A549 (cell line): Measurements from ENCODE around the gene TTC31. TPM values are rescaled to one million over a fixed set of nuclear protein-coding genes. Genes with fewer than 3 reads are reported as not detected.

Experiments
- ATAC-seq, 2 experiments: fragments of 200-7000 bp in 1 of 2; fragments of >200 bp in 1 of 2; cut with Nextera tagmentation in 1 of 2; cut with Tn5 transposase in 1 of 2; 3 replicates each; pipeline versions ENCODE4 v1.8.0 to v1.9.1; 2018 to 2020; ENCODE audit warnings: mild to moderate bottlenecking in 1 of 2, moderate library complexity in 1 of 2
- CTCF ChIA-PET: fragments of 300-600 bp; sonication (Branson Sonifier 250); formaldehyde crosslinking; extraction: SDS; loops from one replicate; lab custom pipeline; 2021; ENCODE audit warnings: antibody characterized with exemption, inconsistent platforms; lab: Yijun Ruan, JAX
- POLR2A ChIA-PET: fragments of 350-600 bp; formaldehyde crosslinking; extraction: SDS; loops from one replicate; lab custom pipeline; 2021; ENCODE audit warnings: antibody characterized with exemption, inconsistent platforms; lab: Yijun Ruan, JAX
- DNase-seq, 2 experiments: peaks; one replicate each; pipeline versions ENCODE4 v3.0.0 to v3.0.0-alpha.2; 2011 to 2016; ENCODE audit warnings: low read depth in 1 of 2, low spot score in 1 of 2
- FAIRE-seq: peaks from 2 replicates; lab custom pipeline; 2011; peaks lifted over from hg19 to GRCh38; lab: Jason Lieb, UNC
- H3K27ac ChIP-seq, 2 experiments: fragments of >200 bp; sonication (Bioruptor Twin); formaldehyde crosslinking; 3 replicates each; pipeline ENCODE4 v1.5.1; 2016 to 2017
- H3K4me1 ChIP-seq: fragments of >200 bp; sonication (Bioruptor Twin); formaldehyde crosslinking; 3 replicates; pipeline ENCODE4 v1.6.1; 2016
- H3K4me2 ChIP-seq: fragments of >200 bp; sonication (Bioruptor Twin); formaldehyde crosslinking; 3 replicates; pipeline ENCODE4 v1.6.1; 2016
- H3K4me3 ChIP-seq: fragments of >200 bp; sonication (Bioruptor Twin); formaldehyde crosslinking; 3 replicates; pipeline ENCODE4 v1.5.1; 2016
- H3K9me3 ChIP-seq: fragments of >200 bp; sonication (Bioruptor Twin); formaldehyde crosslinking; 3 replicates; pipeline ENCODE4 v1.6.1; 2016
- CBX2 ChIP-seq: fragments of 200-600 bp; sonication (generic); IDR thresholded peaks from 2 replicates; pipeline ENCODE4 v1.6.1; 2016; ENCODE audit warnings: low read depth, mild to moderate bottlenecking, borderline replicate concordance
- CHD4 ChIP-seq: fragments of 200-600 bp; sonication (generic); IDR thresholded peaks from 2 replicates; pipeline ENCODE4 v1.6.1; 2016; ENCODE audit warnings: antibody characterized with exemption, mild to moderate bottlenecking, borderline replicate concordance
- EHF ChIP-seq: fragments of 250-450 bp; sonication (Bioruptor Pico); IDR thresholded peaks from 2 replicates; pipeline ENCODE4 v1.5.0; 2020; ENCODE audit warnings: mild to moderate bottlenecking
- ESRRA ChIP-seq: fragments of 150-350 bp; IDR thresholded peaks from 2 replicates; pipeline ENCODE4 v1.6.1; 2014; ENCODE audit warnings: mild to moderate bottlenecking, low read length, borderline replicate concordance
- GATA3 ChIP-seq: IDR thresholded peaks from 2 replicates; pipeline ENCODE4 v1.6.1; 2012; ENCODE audit warnings: borderline replicate concordance
- HOXB5 ChIP-seq: fragments of 250-450 bp; sonication (Bioruptor Pico); IDR thresholded peaks from 2 replicates; pipeline ENCODE4 v1.5.0; 2020; ENCODE audit warnings: mild to moderate bottlenecking, moderate library complexity
- KDM1A ChIP-seq: fragments of 200-600 bp; sonication (generic); IDR thresholded peaks from 2 replicates; pipeline ENCODE4 v1.6.1; 2016; ENCODE audit warnings: low read depth, mild to moderate bottlenecking
- MAZ ChIP-seq: fragments of 150-350 bp; IDR thresholded peaks from 2 replicates; pipeline ENCODE4 v1.6.1; 2014; ENCODE audit warnings: antibody characterized with exemption, low read depth, low read length, borderline replicate concordance
- MYC ChIP-seq: IDR thresholded peaks from 2 replicates; pipeline ENCODE4 v1.6.1; 2012; ENCODE audit warnings: mild to moderate bottlenecking, inconsistent platforms, low read length, improper control_type of control experiment, borderline replicate concordance
- NPAS2 ChIP-seq: fragments of 250-450 bp; sonication (Bioruptor Pico); IDR thresholded peaks from 2 replicates; pipeline ENCODE4 v1.8.0; 2022; ENCODE audit warnings: mild to moderate bottlenecking, moderate library complexity, borderline replicate concordance
- PHF8 ChIP-seq: fragments of 200-600 bp; sonication (generic); IDR thresholded peaks from 2 replicates; pipeline ENCODE4 v1.6.1; 2016; ENCODE audit warnings: low read depth, mild to moderate bottlenecking, antibody characterized with exemption, moderate library complexity, borderline replicate concordance
- POLR2AphosphoS2 ChIP-seq: conservative IDR thresholded peaks from 2 replicates; pipeline ENCODE4 v1.6.1; 2012; ENCODE audit warnings: low read length, improper control_type of control experiment, inconsistent platforms
- RFX5 ChIP-seq: fragments of 450-650 bp; IDR thresholded peaks from 2 replicates; pipeline ENCODE4 v1.7.1; 2014; ENCODE audit warnings: antibody characterized with exemption, mild to moderate bottlenecking, moderate library complexity
- SMC3 ChIP-seq: fragments of >200 bp; sonication (Bioruptor Twin); formaldehyde crosslinking; IDR thresholded peaks from 3 replicates; pipeline ENCODE4 v1.6.1; 2018; ENCODE audit warnings: inconsistent platforms
- ZFP36 ChIP-seq: fragments of 450-650 bp; IDR thresholded peaks from 2 replicates; pipeline ENCODE4 v1.6.1; 2014; ENCODE audit warnings: borderline replicate concordance; ENCODE audit not compliant: partially characterized antibody
- ZNF302 ChIP-seq: fragments of 250-450 bp; sonication (Bioruptor Pico); IDR thresholded peaks from 2 replicates; pipeline ENCODE4 v1.9.0; 2021; ENCODE audit warnings: inconsistent platforms, mild to moderate bottlenecking, moderate library complexity
- WGBS: methylation state at CpG from one replicate; pipeline ENCODE4 v1.1.6; 2017; ENCODE audit errors: missing lambda C conversion rate; 5-methylcytosine and 5-hydroxymethylcytosine counted together
- polyA plus RNA-seq, 4 experiments: library from polyadenylated mRNA; depleted of rRNA in 3 of 4; stranded (reverse); fragments of >200 nt; fragmentation: RNase III in 1 of 4; extraction: RNeasy Plus Mini Kit Qiagen cat#74134 plus additional on column Dnase treatment in 1 of 4; gene quantifications; 2 replicates in 3 of 4; 3 replicates in 1 of 4; pipeline ENCODE4 v1.2.3, GENCODE V29; 2011 to 2017
- TF ChIP-seq, protein P1 (sequence below): fragments of >200 bp; sonication (Bioruptor Twin); formaldehyde crosslinking; IDR thresholded peaks from 3 replicates; pipeline ENCODE4 v1.5.1; 2016
- TF ChIP-seq, protein P2 (sequence below): IDR thresholded peaks from 2 replicates; pipeline ENCODE4 v1.6.1; 2012; ENCODE audit warnings: low read depth, borderline replicate concordance
- TF ChIP-seq, protein P3 (sequence below): fragments of 250-450 bp; sonication (Bioruptor Pico); IDR thresholded peaks from 2 replicates; pipeline ENCODE4 v1.5.0; 2021; ENCODE audit warnings: mild to moderate bottlenecking, moderate library complexity, borderline replicate concordance

TTC31 gene
- polyA plus RNA-seq, 2 of the 4 experiments (the other 2 are of a cell fraction) = 26.2 to 29.6 TPM

DNA sequence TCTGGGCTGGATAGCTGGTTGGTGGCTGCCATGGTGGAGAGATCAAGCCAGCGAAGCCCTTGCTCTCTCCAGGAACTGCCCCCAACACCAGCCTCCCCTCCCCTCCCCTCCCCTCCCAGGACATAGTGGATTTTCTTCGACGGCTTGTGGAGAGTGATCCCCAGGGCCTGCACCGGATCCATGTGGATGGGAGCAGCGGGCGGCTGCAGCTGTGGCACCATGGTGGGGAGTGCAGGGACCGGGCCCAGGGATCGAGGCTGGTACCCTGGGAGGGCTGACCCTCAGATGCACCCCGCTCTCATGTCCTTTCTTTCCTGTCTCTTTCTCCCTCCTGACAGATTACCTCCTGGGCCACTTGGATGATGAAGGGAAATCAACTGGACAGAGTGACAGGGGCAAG, 7.0 kb downstream of the TTC31 start:
- ChIA-PET CTCF (interaction anchor here (0.7 to 13.8 kb wide), 7 partner anchors 8 to 157 kb away, joined by 3 to 184 read pairs (median 4); partner anchors contain the start of gene LBX2), POLR2A (interaction anchor here (0.9 to 1.7 kb wide), 3 partner anchors 11 to 40 kb away, joined by 4 to 5 read pairs (median 4); partner anchors contain the start of genes AUP1 and HTRA2)
- no peaks in the 10 kb centered on the region for H3K4me1 ChIP-seq
- no peak overlapping the region for H3K4me2 ChIP-seq
- no peak for FAIRE-seq
- WGBS = 96% methylated on average over 9 of the region's 9 CpGs
- H3K4me3 ChIP-seq = no peak overlapping the region
- TF ChIP-seq MYC = no peak
- TF ChIP-seq GATA3 = no peak
- no peak for TF ChIP-seq ESRRA
- TF ChIP-seq, protein P1, sequence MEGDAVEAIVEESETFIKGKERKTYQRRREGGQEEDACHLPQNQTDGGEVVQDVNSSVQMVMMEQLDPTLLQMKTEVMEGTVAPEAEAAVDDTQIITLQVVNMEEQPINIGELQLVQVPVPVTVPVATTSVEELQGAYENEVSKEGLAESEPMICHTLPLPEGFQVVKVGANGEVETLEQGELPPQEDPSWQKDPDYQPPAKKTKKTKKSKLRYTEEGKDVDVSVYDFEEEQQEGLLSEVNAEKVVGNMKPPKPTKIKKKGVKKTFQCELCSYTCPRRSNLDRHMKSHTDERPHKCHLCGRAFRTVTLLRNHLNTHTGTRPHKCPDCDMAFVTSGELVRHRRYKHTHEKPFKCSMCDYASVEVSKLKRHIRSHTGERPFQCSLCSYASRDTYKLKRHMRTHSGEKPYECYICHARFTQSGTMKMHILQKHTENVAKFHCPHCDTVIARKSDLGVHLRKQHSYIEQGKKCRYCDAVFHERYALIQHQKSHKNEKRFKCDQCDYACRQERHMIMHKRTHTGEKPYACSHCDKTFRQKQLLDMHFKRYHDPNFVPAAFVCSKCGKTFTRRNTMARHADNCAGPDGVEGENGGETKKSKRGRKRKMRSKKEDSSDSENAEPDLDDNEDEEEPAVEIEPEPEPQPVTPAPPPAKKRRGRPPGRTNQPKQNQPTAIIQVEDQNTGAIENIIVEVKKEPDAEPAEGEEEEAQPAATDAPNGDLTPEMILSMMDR = no peak
- TF ChIP-seq CHD4 = no peak
- no peak for TF ChIP-seq RFX5
- no peak for TF ChIP-seq KDM1A
- TF ChIP-seq, protein P2, sequence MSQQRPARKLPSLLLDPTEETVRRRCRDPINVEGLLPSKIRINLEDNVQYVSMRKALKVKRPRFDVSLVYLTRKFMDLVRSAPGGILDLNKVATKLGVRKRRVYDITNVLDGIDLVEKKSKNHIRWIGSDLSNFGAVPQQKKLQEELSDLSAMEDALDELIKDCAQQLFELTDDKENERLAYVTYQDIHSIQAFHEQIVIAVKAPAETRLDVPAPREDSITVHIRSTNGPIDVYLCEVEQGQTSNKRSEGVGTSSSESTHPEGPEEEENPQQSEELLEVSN = no peak
- no peak for TF ChIP-seq CBX2
- no peak for TF ChIP-seq ZFP36
- no peak for TF ChIP-seq POLR2AphosphoS2
- TF ChIP-seq, protein P3, sequence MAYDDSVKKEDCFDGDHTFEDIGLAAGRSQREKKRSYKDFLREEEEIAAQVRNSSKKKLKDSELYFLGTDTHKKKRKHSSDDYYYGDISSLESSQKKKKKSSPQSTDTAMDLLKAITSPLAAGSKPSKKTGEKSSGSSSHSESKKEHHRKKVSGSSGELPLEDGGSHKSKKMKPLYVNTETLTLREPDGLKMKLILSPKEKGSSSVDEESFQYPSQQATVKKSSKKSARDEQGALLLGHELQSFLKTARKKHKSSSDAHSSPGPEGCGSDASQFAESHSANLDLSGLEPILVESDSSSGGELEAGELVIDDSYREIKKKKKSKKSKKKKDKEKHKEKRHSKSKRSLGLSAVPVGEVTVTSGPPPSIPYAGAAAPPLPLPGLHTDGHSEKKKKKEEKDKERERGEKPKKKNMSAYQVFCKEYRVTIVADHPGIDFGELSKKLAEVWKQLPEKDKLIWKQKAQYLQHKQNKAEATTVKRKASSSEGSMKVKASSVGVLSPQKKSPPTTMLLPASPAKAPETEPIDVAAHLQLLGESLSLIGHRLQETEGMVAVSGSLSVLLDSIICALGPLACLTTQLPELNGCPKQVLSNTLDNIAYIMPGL (CRISPR knock-in tag) = no peak
- no peak for ATAC-seq
- no peak for DNase-seq
- no peak overlapping the region for H3K27ac ChIP-seq
- no peaks in the 10 kb centered on the region for H3K9me3 ChIP-seq

DNA sequence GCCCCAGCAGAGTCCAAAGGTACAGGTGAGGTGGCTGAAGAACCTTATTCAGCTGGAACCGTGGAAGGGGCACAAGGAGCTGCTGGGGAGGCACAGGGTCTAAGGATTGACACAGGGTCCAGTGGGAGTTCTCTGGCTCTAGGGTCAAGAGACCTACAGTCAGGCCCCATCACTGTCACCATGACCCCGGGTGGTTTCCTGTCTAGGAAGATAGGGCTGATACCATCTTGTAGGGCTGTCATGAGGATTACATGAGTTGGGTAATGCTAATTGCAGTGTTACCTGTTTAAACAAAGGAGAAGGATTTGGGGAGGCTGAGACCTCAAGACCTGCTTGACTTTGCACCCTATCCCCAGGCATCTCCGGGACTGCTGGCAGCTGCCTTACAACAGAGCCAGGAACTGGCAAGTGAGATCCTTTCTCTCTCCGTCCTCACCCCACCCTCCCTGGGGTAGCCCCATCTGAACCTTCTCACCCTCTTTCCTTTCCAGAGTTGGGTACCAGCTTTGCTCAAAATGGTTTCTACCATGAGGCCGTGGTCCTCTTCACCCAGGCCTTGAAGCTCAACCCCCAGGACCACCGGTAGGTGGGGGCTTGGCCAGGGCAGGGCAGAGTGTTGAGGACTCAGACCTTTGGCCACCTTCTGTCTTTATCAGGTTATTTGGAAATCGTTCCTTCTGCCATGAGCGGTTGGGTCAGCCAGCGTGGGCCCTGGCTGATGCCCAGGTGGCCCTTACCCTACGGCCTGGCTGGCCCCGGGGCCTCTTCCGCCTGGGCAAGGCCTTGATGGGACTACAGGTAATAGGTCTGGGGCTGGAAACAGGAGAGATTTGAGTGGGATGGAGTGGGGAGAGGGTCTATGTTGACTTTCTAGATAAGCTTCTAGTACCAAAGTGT, 9.0 kb downstream of the TTC31 start:
- FAIRE-seq (no peak), ATAC-seq (no peak)
- Histone ChIP-seq H3K4me2 (no peak overlapping the region), H3K4me1 (no peaks in the 10 kb centered on the region), H3K9me3 (no peaks in the 10 kb centered on the region), H3K27ac (no peak overlapping the region), H3K4me3 (no peak overlapping the region)
- POLR2A ChIA-PET = no interaction called here
- CTCF ChIA-PET = interaction anchor here (1.0 to 15.5 kb wide), 7 partner anchors 5 to 95 kb away, joined by 3 to 184 read pairs (median 29); partner anchors contain the start of genes CCDC142, DQX1, LBX2 and TTC31
- TF ChIP-seq HOXB5 (CRISPR knock-in tag) (no peak), CBX2 (no peak)
- TF ChIP-seq, all 56 proteins: peak for 0
- 88% methylated on average over 12 of the region's 12 CpGs for WGBS
- DNase-seq = no peak

DNA sequence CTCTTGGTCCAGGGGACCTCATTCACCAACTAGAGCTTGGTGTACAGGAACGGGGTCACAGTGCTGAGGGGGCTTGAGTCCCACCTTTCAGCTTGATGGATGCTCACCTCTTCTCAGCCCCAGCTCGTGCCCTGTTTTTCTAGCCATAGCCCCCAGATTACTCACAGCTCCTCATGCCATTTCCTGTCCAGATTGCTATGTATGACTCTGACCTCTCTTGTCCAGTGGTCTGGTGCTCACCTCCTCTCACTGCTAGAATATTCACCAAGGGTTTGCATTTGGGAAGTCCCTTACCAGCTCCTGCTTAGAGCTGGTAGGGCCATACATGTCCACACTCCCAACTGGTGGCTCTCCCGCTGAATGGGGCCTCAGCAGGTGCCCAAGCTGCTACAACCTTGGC, 10.7 kb downstream of the TTC31 start:
- TF ChIP-seq EHF (CRISPR knock-in tag) = no peak
- TF ChIP-seq, protein P1 = no peak
- TF ChIP-seq PHF8 = no peak
- TF ChIP-seq NPAS2 (CRISPR knock-in tag) = no peak
- no peak for TF ChIP-seq SMC3
- no peak for TF ChIP-seq MAZ
- TF ChIP-seq, protein P2 = no peak
- no peak for TF ChIP-seq ZNF302 (CRISPR knock-in tag)
- TF ChIP-seq, all 56 proteins: peak for 0
- WGBS = 86% methylated on average over 3 of the region's 3 CpGs
- no peaks in the 10 kb centered on the region for H3K4me1 ChIP-seq
- H3K4me3 ChIP-seq = no peak overlapping the region
- no peak overlapping the region for H3K27ac ChIP-seq
- no peak for DNase-seq
- CTCF ChIA-PET = interaction anchor here (1.4 to 15.5 kb wide), 6 partner anchors 4 to 96 kb away, joined by 7 to 184 read pairs (median 35); partner anchors contain the start of genes CCDC142, LBX2 and TTC31
- POLR2A ChIA-PET = interaction anchor here (0.8 to 1.0 kb wide), 3 partner anchors 11 to 22 kb away, joined by 3 read pairs; no protein-coding TSS in a partner anchor
- H3K9me3 ChIP-seq = no peaks in the 10 kb centered on the region
- ATAC-seq = no peak
- H3K4me2 ChIP-seq = no peak overlapping the region
- no peak for FAIRE-seq
